ENCODE measurements around the gene SYNC.
"Not testable (repeated sequence)": the region's sequence is repeated elsewhere in the genome, so short reads cannot be mapped to it uniquely, and the experiment has no call there.

The SYNC gene

DNA sequence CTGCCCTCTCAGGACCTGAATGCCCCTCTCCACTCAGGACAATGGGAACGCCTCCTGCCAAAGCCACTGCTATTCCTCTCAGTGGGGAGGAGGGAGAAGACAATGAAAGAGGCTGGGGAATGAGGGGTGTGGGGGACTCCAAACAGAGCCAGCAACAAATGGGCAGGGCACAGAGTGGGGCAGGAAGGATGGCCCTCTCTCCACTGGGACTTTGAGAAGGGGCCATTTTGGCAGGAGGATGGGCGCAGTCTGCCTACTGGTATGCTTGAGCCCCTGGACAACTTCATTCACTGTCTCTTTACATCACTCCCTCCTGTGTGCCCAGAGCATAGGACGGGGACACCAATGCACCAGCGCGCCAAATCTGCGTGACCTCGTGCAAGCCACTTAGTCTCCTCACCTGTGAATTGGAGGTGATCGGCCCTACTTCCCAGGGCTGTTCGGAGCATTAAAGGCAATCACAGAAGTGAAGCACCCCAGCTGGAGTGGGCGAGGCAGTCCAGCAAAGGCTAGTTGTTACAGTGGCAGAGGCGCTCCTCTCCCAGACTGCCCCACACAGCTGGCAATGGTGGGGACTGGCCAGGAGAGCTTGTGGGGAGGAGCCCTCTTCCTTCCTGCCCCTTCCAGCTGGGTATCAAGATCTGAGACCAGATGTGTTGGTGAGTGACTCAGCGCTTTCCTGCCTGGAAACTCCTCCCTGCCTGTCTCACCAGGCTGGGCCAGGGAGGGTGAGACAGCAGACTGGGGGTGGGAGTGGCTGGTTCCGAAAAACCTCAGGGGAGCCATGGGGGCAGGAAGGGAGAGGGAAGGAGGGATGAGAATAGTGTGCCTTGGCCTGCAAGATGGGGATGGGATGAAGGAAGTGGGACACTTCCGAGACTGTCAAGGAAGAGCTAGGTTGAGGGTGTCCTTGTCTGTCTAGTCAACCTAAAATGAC is 22.4 kb upstream of the SYNC start:
- peak; percentile 60 for DNase-seq

DNA sequence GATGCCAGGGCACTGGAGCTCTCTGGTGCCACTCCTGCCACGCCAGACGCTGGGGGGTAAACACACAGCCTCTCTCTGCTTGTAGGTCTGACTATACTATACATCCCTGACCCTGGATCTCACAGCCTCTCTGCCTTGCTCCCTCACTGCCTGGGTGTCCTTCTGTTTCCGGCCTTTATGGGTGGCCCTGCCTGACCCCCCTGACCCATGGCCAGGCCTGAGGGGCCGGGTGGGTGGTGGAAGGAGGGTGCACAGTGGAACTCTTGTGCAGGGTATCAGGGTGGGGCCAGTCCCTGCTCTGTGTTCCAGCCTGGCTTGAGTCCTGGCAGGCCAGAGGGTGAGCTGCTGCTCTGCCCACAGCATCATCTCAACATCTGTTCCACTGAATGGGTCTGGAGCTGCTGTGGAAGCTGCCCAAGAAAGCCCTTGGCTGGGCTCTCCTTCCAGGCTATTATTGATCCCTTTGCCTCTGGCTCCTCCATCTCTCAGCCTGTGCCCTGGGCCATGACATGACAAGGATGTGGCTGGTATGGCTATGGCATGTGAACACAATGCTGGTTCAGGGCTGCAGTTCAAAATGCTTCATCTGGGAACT is 17.2 kb upstream of the SYNC start:
- DNase-seq = no peak

DNA sequence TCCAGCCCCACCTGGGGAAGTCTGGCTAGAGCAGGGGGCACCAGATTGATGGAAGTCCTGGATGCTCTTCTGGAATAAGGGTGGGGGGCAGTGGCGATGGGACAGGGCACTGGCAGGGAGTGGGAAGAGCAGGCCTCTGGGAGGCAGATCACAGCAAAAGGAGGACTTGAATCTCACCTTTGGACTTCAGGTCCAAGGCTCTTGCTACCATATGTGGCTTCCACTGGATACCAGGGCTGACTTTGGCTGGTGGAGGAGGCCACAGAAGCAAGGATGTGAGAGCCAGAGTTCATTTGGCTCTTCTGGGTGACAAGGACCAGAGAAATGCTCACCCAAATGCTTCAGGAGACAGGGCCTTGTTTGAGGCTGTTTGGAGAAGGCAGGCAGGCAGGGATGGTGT is 16.0 kb upstream of the SYNC start:
- DNase-seq = no peak

DNA sequence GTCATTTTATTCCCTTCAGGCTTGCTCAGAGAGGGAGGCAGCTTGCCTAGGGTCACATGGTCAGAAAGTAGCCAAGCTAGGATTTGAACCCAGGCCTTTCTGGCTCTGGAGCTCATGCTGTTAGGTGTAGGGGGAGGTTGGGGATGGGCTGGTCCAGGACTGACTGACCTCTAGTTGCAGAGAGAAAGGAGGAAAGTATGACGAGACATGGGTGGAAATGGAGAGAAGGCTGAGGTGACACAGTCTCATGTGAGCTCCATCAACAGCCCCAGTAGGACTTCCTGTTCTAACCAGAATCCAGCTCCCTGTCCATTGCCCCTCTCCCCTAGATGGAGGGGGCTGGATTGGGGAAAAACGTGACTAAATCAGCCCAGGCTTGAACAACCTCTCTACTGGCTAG is 15.5 kb upstream of the SYNC start:
- no peak for DNase-seq

DNA sequence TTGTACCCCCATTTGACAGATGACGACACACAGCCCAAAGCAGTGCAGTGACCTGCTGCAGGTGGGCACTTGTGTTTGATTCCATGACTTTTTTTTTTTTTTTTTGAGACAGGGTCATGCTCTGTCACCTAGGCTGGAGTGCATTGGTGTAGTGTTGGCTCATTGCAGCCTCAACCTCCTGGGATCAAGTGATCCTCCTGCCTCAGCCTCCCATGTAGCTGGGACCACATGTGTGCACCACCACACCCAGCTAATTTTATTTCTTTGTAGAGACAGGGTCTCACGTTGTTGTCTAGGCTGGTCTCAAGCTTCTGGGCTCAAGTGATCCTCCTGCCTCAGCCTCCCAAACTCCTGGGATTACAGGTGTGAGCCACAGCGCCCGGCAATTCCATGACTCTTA is 14.9 kb upstream of the SYNC start:
- DNase-seq = no peak

DNA sequence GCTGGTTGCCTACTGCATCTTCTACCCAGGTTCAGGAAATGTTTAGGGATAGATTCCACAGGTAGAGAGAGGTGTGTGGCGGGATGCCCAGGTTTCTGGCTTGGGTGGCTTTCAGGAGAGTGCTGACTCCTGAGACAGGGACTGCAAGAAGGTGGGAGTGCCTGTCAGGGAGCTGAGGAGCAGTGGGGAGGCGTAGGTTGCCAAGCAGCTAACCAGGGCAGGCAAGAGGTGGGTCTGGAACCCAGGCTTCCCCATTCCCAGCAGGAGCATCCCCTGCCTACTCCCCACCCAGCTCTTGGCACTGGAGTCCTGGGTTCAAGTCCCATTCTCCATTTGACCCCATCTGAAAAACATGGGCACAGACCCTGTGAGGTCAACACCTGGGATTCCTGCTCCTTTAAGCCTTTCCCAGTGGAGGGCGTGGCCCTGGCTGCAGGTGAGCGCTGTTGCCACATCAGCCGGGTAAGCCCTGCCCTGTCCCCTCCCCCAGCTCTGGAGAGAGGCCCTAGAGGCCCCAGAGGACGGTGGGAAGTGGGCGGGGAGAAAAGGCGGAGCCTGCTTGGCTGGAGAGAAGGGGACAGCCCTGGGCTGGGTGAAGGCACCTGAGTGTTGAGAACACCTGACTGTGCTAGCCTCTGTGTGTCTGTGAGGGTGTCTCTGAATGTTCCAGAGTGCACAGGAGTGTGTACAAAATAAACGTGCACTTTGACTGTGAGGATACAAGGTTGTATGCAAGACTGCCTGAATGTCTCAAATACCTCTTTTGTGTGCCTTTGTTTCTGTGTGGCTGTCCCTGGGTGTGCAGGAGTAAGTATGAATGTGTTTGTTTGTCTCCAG is 14.0 kb upstream of the SYNC start:
- DNase-seq = no peak

DNA sequence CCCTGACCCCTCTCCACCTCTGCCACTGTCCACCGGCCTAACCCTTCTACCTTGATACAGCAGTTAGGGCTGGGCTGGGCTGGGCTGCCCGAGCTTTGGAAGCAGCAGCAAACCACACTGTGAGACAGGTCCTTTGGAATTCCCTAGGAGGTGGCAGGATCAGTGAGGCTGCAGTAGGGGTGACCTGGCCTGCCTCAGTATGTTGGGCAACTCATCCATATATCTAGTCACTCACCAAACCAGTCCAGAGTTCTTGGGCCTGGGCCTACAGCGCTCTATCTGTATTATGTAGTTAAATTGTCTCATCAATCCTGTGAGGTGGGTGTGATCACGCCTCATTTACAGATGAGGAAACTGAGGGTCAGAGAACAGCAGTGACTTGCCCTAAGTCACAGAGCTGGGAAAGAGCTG is 13.3 kb upstream of the SYNC start:
- no peak for DNase-seq

DNA sequence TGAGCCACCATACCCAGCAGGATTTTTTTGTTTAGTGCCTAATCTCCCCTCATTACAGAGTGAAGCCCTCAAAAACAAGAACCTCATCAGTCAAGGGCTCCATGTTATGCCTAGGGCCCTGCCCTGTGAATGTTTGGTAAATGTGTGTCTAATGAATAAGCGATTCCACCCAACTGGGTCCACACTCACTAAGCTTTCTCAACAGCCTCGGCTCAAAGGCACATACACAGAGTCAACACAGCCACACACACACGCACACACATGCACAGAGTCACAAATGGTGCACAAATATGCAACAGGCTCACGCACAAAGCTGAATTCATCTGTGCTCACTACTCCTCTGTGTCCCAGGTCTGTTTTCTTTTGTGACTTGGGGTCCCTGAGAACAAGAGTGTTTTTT is 11.7 kb upstream of the SYNC start:
- no peak for DNase-seq

DNA sequence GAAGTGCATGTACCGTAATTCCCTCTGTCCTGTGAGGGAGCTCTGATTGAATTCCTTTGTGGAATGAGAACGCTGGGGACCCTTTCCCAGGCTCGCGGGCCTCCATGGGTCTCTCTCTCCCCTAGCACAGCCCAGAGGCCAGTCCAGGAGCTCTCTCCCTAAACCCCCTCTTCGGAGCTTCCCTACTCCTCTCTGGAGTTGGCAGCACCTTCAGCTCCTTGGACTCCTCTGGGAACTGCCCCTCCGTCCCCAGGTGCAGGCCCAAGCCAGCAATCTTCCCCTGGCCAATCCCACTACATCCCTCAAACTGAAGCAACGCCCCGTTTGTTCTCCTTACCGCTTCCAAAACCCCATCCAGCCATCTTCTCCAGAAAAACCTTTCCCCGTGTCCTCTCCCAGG is 10.5 kb upstream of the SYNC start:
- no peak for DNase-seq

DNA sequence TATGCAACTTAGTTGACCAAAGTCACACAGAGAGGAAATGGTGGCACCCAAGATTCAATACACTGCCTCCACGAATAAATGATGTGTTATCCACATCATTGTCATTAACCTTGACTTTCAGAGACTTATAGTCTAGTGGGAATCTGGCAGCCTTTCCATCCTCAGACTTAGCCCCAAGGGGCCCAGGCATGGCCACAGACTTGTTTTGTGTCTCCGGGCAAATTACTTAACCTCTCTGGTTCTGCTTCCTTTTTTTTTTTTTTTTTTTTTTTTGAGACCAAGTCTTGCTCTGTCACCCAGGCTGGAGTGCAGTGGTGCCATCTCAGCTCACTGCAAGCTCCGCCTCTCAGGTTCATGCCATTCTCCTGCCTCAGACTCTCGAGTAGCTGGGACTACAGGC is 8.7 kb upstream of the SYNC start:
- DNase-seq = not testable (repeated sequence)

DNA sequence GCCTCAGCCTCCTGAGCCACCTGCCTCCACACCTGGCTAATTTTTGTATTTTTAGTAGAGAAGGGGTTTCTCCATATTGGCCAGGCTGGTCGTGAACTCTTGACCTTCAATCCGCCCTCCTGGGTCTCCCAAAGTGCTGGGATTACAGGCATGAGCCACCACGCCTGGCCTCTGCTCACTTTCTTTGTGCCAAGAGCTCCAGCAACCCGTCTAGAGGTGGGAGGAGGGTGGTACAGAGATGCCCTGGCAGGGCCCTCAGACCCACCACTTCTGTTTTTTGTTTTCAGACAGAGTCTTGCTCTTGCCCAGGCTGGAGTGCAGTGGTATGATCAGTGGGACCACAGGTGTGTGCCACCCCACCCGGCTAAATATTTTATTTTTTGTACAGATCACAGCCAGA is 6.9 kb upstream of the SYNC start:
- no peak for DNase-seq

DNA sequence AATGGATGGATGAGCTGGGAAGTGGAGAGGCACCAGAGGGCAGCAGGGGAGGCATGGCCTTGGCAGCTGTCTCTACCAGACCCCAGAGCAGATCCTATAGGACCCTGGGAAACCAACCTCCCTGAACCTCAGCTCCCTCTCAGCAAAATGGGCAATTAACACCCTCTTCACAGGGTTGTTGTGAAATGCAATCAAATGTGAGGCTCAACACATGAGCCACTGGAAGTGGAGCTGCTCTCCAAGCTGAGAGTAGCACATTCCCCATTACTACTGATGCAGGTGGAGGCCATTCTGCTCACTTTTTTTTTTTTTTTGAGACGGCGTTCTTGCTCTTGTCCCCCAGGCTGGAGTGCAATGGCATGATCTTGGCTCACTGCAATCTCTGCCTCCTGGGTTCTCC is 6.5 kb upstream of the SYNC start:
- DNase-seq = no peak

DNA sequence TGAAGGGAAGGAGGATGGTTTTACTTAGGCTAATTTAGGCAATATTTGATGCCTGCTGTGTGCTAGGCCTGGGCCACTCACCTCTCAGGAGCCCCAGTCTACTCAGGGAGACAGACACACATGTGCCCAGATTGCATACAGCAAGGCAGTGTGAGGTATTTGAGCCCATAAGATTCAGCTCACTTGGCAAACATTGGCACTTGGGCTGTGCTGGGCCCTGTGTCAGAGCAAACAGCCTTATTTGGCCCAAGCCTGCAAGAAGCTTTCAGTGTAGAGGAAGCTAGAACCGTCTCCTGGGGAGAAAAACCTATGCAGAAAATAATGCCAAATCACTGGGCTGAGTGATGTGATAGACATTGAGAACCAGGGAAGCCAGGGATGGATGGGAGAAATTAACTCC is 3.9 kb upstream of the SYNC start:
- no peak for DNase-seq

DNA sequence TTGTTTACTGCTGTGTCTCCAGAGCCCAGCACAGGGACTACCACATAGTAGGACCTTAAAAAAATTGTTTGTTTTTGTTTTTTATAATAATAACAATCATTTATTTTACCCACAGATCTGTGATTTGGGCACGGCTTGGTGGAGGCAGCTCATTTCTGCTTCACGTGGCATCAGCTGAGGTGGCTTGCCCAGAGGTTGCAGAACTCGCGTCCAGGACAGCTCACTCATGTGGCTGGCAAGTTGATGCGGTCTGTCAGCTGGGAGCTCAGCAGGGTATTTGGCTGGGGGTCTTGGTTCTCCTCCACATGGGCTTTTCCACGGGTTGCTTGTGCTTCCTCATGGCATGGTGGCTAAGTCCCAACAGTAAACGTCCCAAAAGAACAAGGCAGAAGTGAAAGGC is 2.9 kb upstream of the SYNC start:
- no peak for DNase-seq

DNA sequence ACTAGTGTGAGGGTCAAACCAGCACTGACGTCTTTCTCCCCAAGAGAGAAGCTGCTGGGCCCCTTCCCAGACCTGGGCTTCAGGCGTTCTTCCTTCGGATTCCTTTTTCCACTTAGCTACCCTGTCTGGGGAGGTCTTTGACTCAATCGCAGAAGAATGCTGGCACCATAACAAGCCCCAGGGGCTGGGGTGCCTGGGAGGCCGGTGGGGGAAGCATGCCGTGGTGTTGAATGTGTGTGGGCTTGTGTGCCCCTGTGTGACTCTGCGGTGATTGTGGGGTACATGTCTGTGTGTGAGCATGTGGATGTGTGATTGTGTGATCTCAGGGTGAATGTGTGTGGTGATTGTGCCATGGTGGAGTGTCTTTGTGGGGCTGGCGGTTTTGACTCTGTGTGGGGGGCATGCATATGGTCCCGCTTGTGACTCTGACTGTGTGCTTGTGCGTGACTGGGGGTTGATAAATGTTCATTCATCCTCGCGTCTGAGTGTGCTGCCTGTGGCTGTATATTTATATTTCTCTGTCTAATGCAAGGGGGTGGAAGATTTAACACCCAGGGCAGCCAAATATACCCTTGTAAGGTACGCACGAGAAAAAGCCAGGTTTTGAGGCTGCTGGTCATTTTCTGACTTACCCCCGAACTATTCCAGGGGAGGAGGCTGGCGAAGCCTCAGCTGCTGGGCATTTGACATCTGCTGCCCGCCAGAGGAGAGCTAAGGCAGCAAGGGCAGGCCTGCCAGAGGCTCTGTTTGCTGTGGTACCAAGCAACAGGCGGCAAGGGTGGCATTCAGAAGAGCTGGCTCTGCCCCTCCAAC is 1.1 kb upstream of the SYNC start:
- DNase-seq = peak; percentile 84

DNA sequence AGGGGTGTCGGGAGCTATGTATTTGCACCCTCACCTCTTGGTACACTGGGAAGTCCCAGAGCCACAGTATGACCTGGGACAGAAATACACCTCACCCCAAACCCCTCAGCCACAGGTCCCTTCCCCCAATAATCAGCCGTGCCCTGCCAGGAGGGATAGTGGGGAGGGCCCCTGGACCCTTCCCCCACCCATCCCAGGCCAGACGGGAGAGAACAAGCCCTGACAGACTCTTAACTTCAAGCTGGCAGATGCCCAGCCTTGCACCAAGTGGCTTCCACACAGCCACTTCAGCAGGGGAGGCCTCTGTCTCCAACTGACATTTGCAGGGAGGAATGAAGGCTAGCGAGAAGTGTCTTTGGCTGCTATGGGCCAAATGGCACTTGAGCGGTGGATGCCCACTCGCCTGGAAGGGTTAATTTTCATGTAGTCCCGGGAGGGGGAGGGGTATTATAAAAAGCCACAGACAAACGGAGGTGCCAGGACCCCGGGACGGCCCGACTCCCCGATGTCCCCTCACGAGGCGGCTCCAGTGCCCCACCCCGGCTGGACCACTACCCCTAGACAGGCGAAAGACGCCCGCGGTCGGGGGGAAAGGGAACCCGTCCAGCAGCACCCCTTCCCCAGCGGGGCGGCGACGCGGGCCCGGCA is 495 bp downstream of the SYNC start:
- peak; percentile 38 for DNase-seq

DNA sequence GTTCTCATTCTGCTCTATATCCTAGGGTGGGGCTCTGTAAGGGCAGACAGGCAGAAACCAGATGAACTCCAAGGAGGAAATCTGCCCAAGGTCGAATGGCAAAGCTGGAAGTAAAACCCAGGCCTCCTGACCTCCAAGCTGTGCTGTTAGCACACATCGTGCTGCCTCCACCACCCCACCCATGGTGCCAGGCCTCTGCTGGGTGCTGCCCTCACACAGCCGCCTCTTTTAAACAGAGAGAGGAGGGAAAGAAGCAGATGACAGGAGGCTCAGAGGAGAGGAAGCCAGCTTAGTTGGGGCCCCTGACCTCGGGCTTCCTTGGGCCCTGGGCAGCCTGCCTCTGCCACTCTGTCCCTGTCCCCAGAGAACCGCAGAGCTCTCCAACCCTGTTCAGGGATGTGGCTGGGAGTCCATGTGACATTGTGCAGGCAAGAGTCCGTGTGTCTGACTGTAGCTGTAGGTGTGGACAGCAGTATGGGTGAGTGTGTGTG is 1.1 kb downstream of the SYNC start:
- peak; percentile 24 for DNase-seq

DNA sequence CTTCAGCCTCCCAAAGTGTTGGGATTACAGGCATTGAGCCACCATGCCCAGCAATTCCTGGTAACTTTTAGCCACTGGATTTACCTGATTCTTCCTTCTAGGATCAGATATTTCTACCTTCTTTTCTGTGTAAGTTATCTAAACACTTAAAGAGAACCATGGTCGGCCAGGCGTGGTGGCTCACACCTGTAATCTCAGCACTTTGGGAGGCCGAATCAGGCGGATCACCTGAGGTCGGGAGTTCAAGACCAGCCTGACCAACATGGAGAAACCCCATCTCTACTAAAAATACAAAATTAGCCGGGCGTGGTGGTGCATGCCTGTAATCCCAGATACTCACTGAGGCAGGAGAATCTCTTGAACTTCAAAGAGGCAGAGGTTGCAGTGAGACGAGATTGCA is 5.6 kb downstream of the SYNC start:
- DNase-seq = not testable (repeated sequence)

DNA sequence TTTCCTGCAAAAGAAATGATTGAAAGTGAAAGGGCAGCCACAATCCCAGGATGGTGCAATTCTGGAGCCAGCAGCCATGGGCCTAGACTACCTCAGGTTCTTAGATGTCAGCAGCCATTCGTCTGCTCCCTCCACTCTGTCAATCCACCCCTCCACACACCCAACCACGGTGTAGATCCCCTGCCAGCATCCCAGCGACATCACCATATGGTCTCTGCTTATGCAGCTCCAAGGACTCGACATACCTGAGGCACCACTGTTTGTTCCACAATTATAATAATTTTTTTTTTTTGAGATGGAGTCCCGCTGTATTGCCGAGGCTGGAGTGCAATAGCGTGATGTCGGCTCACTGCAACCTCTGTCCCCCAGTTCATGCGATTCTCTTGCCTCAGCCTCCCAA is 6.5 kb downstream of the SYNC start:
- no peak for DNase-seq

DNA sequence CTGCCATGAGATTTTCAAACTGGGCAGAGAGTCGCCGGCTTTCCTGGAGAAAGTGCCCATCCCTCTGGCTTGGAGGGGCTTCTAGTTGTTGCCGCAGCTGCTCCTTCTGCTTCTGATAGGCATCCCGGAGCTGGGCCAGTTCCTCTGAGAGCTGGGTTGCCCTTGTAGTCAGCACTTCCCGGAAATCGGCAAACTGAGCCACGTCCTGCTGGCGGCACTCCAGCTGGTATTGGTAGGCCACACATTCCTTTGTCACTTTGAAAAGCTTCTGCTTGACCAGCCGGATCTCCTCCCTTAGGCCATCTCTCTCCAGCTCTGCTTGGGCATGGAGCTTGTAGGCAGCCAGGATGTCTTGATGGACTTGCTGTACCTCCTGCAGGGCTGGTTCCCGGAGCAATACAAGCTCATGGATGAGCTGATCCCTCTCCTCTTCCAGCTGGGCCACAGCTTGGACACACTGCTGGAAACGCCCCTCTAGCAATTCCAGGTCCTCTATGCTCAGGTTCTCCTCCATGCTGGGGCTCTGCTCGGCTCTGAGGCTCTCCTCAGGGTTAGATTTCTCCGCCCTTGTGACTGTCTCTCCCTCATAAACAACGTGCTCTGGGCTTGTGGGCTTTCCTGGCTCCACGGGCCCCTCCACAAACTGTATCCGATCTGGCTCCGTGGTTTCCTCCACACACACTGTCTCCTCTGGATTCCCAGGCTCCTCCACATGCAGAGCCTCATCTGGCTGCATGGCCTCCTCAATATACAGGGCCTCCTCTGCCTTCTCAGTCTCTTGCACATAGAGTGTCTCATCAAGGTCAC is 7.3 kb downstream of the SYNC start:
- DNase-seq = peak; percentile 45
